Measurements from ENCODE around the gene EGLN1.

Gene EGLN1

DNA sequence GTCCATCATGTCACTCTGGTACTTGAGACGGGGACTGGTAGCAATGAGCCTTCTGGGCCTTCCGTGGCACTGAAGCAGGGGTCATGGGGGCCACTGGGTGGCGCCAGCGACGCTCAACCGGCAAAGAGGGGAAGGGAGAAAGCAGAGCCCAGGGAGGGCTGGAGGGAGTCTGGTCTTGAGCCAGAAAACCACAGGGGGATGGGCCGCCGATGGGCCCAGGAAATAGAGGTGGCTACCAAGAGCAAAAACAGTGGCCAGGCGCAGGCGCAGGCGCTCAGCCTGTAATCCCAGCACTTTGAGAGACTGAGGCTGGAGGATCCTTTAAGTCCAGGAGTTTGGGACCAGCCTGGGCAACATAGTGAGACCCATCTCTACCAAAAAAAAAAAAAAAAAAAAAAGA lies 106.2 kb downstream of the EGLN1 start:
- TF ChIP-seq CTCF (IDR thresholded peaks at IDR 0.05; ENCODE audit: control extremely low read depth, extremely low read depth, low read depth, missing control alignments): peak; percentile 85
- POLR2A ChIA-PET: no interaction called here
- CTCF ChIA-PET: interaction anchor here (0.7 to 10.6 kb wide), 21 partner anchors 9 to 313 kb away, joined by 3 to 87 read pairs (median 3); partner anchors contain the start of genes EXOC8 and SPRTN
- DNase-seq (ENCODE audit: extremely low spot score): peak; percentile 58
